ENCODE results near the gene HES3. TPM values are rescaled to one million over a fixed set of nuclear protein-coding genes. Genes with fewer than 3 reads are reported as not detected.

The HES3 gene
- total and polyA plus RNA-seq, 2 donors (not counting 1 experiment from before 2014, with no cell fraction given), result not detected

DNA sequence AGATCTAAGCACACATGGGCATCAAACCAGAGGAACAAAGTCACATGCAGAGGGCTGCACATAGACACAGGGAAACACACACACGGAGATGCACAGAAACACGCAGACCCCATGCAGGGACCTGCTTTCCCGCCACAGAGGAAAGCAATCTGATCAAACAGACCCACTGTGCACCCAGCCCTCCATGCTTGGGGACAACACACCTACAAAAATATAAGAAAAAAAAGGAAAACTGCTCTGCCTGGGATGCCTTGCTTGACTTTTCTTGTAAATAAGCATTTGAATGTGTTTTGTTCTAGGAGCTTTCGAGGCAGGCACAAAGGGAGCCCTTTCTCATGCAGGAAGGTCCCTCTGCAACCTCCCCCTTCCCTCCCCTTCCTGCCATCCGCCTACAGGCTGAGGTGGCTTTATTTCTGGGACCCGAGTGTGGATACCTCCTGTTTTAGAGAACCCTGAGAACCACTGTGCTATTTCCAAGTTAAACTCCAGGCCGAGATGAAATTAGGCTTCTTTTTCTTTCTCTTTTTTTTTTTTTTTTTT, 4.7 kb upstream of the HES3 start:
- Histone ChIP-seq H3K4me2 (replicated peaks; ENCODE audit: low read depth, low read length, poor library complexity, severe bottlenecking) (no peak overlapping the region), H2AFZ (ENCODE audit: insufficient read depth, low read depth, low read length, poor library complexity, severe bottlenecking) (no peak overlapping the region), H3K27me3 (replicated peaks in 1 of 4; ENCODE audit: control extremely low read depth in 1 of 4, control insufficient read depth in 3 of 4, insufficient read depth in 4 of 4, low read length in 3 of 4) (peaks cover 0 to 51% (median 33%) of the 10 kb centered on the region in 4 experiments), H3K27ac (ENCODE audit: low read length in 2 of 2) (no peak overlapping the region), H3K79me2 (ENCODE audit: control insufficient read depth, insufficient read depth, low read length) (peaks cover 10% of the 10 kb centered on the region), H3K9me3 (ENCODE audit: control extremely low read depth in 1 of 3, control insufficient read depth in 2 of 3, insufficient read depth in 1 of 3, low read length in 2 of 3) (peaks cover 0 to 18% (median 0%) of the 10 kb centered on the region in 3 donors), H3K4me1 (ENCODE audit: control insufficient read depth in 2 of 2, insufficient read depth in 2 of 2, low read length in 2 of 2) (peaks cover 23 to 25% of the 10 kb centered on the region in 2 donors), H4K20me1 (ENCODE audit: control insufficient read depth, insufficient read depth, low read length, poor library complexity, severe bottlenecking) (no peaks in the 10 kb centered on the region), H3K36me3 (replicated peaks in 1 of 2; ENCODE audit: control extremely low read depth in 1 of 2, control insufficient read depth in 1 of 2, extremely low read depth in 1 of 2, insufficient read depth in 2 of 2, low read length in 1 of 2) (no peaks in the 10 kb centered on the region), H3K4me3 (ENCODE audit: control extremely low read depth in 1 of 5, extremely low read depth in 1 of 5, insufficient read depth in 1 of 5, low read depth in 2 of 5, low read length in 4 of 5) (no peak overlapping the region), H3K9ac (ENCODE audit: low read length) (no peak overlapping the region)
- intact Hi-C loops (cut with micrococcal nuclease), result loop anchor here (5.0 kb wide), 1 partner anchor 463 kb away; the partner anchor contains the start of gene DNAJC11
- H3K9me3 Mint-ChIP-seq (ENCODE audit: insufficient read depth), result no peaks in the 10 kb centered on the region
- no peak for ATAC-seq (ENCODE audit: low read depth)
- TF ChIP-seq, protein P1, sequence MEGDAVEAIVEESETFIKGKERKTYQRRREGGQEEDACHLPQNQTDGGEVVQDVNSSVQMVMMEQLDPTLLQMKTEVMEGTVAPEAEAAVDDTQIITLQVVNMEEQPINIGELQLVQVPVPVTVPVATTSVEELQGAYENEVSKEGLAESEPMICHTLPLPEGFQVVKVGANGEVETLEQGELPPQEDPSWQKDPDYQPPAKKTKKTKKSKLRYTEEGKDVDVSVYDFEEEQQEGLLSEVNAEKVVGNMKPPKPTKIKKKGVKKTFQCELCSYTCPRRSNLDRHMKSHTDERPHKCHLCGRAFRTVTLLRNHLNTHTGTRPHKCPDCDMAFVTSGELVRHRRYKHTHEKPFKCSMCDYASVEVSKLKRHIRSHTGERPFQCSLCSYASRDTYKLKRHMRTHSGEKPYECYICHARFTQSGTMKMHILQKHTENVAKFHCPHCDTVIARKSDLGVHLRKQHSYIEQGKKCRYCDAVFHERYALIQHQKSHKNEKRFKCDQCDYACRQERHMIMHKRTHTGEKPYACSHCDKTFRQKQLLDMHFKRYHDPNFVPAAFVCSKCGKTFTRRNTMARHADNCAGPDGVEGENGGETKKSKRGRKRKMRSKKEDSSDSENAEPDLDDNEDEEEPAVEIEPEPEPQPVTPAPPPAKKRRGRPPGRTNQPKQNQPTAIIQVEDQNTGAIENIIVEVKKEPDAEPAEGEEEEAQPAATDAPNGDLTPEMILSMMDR (IDR thresholded peaks at IDR 0.05), result no peak
- TF ChIP-seq EZH2 (IDR thresholded peaks at IDR 0.05; ENCODE audit: borderline replicate concordance, insufficient read depth, low read depth, low read length, poor library complexity, severe bottlenecking), result no peak
- H3K4me1 Mint-ChIP-seq, result peaks cover 14% of the 10 kb centered on the region
- 21% methylated on average over 4 of the region's 7 CpGs for WGBS (ENCODE audit: insufficient coverage)
- peaks cover 28% of the 10 kb centered on the region for H3K27me3 Mint-ChIP-seq
- H3K4me3 Mint-ChIP-seq, result no peak overlapping the region
- H3K27ac Mint-ChIP-seq, result no peak overlapping the region
- CTCF ChIA-PET, result interaction anchor here (0.6 to 3.5 kb wide), 5 partner anchors 8 to 201 kb away, joined by 3 to 22 read pairs (median 3); no protein-coding TSS in a partner anchor
- no peak for DNase-seq
- POLR2A ChIA-PET, result no interaction called here
